SW480 (cell line): ENCODE results near the gene ATXN7.

ENCODE experiments used
- DNase-seq: peaks from one replicate; pipeline ENCODE4 v3.0.0-alpha.2; 2016; ENCODE audit warnings: low spot score

The ATXN7 gene

DNA sequence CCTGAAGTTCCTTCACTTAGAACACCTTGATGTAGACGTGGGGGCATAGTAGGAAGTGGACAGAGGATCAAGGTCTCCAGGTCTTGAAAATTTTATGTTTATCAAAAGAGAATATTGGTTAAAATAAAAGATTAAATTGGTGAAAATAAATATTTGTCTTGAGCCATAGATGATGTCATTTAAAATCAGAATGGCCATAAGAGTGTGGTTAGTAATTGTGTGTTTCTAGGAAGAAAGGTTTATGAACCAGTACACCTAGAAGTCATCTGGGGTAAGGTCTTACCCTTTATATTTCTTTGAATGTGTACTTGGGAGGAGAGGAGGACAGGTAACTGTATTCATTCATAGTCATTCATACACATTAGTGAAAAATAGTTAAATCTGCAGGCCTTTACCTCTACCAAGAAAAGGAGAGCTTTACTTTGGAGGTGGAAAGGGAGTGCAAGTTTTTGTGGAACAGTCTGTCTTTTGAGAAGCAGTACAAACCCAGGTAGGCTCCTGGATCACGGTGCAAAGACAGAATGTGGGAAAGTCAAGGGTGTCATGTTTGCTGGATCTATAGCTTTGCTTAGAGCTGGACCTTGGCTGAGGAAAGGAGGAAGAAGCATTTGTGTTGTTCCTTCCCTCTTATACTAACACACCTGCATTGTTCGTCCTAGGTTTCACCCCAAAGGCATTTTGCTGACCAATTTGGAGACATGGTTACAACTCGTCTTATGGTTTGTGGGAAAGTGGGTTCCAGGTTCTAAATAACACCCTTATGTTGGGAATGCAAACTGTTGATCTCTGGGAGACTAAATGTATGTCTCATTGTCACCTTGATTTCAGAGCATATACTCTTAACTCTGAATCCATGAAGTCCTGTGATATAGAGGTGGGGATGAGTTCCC, 42.3 kb downstream of the ATXN7 start:
- no peak for DNase-seq

GRCh38 chr3:63908081-63908736, 44.5 kb downstream of the ATXN7 start:
- DNase-seq, result peak; percentile 36

GRCh38 chr3:63908776-63909175, 45.1 kb downstream of the ATXN7 start:
- DNase-seq, result no peak

DNA sequence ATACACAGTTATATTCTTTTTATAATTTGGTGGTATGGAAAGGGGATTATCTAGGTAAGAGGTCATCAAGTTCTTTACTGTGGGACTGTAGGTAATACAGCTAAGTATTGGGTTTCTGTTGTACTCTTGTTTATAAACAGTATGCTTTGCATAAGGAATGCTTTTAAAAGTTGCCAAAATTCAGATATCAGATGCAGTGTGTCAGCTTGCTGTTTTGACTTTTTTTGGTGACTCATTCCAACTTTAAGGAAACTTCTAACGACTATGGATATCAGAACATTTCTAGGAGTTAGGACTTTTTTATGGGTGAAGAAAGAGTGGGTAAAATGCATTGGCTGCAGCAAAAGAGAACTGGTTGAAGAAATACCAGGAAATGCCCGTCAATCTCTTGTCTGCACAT, 45.8 kb downstream of the ATXN7 start:
- DNase-seq, result no peak

- DNase-seq, result no peak
These were observed 46.3 kb downstream of the ATXN7 start for GRCh38 chr3:63910001-63910400.

DNA sequence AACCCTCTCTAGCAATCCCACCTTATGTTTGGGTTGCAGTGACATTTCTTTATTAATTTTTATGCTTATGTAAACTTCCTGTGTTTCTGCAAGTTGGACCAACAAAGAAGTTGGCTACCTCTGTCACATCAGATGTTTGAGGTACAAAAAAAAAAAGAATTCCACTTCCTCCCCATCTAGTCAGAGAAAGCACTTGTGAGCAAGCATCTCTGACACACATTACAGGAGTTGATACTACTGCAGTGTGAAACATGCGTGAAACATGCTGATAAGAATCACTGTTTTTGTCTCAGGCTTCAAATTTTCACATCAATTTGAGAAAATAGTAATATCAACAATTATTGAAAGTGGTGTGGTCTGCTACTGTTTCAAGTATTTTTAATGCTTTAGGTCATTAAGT, 47.2 kb downstream of the ATXN7 start:
- peak; percentile 7 for DNase-seq

- DNase-seq, result no peak
These were observed 47.8 kb downstream of the ATXN7 start for GRCh38 chr3:63911509-63911872.

GRCh38 chr3:63911873-63912767, 48.5 kb downstream of the ATXN7 start, which contains the start of gene SCAANT1:
SCAANT1 (minus strand) TSS chr3:63912383.
- DNase-seq, result peak; percentile 89

- DNase-seq, result peak; percentile 67
These were observed 49.3 kb downstream of the ATXN7 start for GRCh38 chr3:63912768-63913588.

DNA sequence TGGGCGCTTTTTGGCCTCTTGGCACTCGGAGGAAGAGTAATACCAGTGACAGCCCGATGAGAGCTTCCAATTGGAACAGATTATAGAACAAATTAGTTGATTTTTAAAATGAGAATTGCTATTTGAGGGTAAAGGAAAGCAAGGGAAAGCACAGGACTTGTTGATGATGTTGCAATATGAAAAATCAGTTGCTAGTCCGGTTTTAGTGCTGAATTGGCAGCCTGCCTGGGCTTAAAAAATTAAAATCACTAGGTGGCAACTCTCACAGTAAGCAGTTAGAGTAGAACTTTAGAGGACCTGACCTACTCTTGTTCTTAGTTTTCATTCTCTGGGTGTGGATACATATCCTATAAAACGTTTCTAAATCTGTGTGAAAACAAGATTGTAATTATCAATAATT, 50.6 kb downstream of the ATXN7 start:
- no peak for DNase-seq

DNA sequence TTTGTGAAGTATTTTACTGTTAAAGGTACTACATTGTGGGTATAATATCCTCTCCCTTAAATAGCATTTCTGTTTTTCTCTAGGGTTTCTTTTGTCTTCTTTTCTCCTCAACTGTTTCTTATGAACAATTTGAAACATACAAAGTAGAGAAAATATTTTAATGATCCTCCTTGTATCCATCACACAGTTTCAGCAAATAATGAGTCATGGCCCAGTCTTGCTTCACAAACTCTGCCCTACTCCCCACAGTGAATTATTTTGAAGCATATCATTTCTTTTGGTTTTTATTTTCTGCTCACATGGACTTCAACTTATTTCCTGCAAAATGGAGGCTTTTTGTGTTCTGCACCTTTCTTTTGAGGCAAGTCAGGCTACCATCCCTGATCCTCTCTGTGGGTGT, 54.7 kb downstream of the ATXN7 start:
- no peak for DNase-seq

- no peak for DNase-seq
These were observed 56.3 kb downstream of the ATXN7 start for GRCh38 chr3:63920001-63920400.

GRCh38 chr3:63921741-63922482, 58.2 kb downstream of the ATXN7 start:
- DNase-seq, result no peak

- no peak for DNase-seq
These were observed 59.0 kb downstream of the ATXN7 start for GRCh38 chr3:63922491-63923199.

GRCh38 chr3:63926309-63926708, 62.6 kb downstream of the ATXN7 start:
- no peak for DNase-seq

GRCh38 chr3:63927422-63928280, 64.0 kb downstream of the ATXN7 start:
- DNase-seq, result no peak

- DNase-seq, result no peak
These were observed 67.6 kb downstream of the ATXN7 start for GRCh38 chr3:63931290-63931689.

- DNase-seq, result no peak
These were observed 69.0 kb downstream of the ATXN7 start for GRCh38 chr3:63932509-63933212.

- no peak for DNase-seq
These were observed 69.8 kb downstream of the ATXN7 start for GRCh38 chr3:63933459-63933858.
